Measurements from ENCODE around the gene MLLT3. TPM values are rescaled to one million over a fixed set of nuclear protein-coding genes. Genes with fewer than 3 reads are reported as not detected.

The MLLT3 gene
- total and polyA plus RNA-seq, 2 of the 13 experiments (the other 11 are each of a cell fraction or from before 2014, with no cell fraction given): 12.3 to 12.6 TPM

GRCh38 chr9:20414150-20414549 lies 208.1 kb downstream of the MLLT3 start (continued):
- TF ChIP-seq ZNF784 (CRISPR knock-in tag; IDR thresholded peaks at IDR 0.05; ENCODE audit: borderline replicate concordance): no peak
- no peak for TF ChIP-seq RARG (CRISPR knock-in tag; IDR thresholded peaks at IDR 0.05; ENCODE audit: low read depth)
- TF ChIP-seq, protein P1, sequence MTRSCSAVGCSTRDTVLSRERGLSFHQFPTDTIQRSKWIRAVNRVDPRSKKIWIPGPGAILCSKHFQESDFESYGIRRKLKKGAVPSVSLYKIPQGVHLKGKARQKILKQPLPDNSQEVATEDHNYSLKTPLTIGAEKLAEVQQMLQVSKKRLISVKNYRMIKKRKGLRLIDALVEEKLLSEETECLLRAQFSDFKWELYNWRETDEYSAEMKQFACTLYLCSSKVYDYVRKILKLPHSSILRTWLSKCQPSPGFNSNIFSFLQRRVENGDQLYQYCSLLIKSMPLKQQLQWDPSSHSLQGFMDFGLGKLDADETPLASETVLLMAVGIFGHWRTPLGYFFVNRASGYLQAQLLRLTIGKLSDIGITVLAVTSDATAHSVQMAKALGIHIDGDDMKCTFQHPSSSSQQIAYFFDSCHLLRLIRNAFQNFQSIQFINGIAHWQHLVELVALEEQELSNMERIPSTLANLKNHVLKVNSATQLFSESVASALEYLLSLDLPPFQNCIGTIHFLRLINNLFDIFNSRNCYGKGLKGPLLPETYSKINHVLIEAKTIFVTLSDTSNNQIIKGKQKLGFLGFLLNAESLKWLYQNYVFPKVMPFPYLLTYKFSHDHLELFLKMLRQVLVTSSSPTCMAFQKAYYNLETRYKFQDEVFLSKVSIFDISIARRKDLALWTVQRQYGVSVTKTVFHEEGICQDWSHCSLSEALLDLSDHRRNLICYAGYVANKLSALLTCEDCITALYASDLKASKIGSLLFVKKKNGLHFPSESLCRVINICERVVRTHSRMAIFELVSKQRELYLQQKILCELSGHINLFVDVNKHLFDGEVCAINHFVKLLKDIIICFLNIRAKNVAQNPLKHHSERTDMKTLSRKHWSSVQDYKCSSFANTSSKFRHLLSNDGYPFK (CRISPR knock-in tag; IDR thresholded peaks at IDR 0.05; ENCODE audit: borderline replicate concordance): no peak
- TF ChIP-seq ZNF776 (CRISPR knock-in tag; IDR thresholded peaks at IDR 0.05): no peak
- TF ChIP-seq HDAC2 (CRISPR knock-in tag; IDR thresholded peaks at IDR 0.05): no peak
- TF ChIP-seq ATF7-NPFF (CRISPR knock-in tag; IDR thresholded peaks at IDR 0.05; ENCODE audit: low read depth): no peak
- TF ChIP-seq HNRNPUL1 (IDR thresholded peaks at IDR 0.05; ENCODE audit: low read depth, low read length): no peak
- no peak for TF ChIP-seq HOMEZ (CRISPR knock-in tag; IDR thresholded peaks at IDR 0.05; ENCODE audit: low read depth)
- no peak for TF ChIP-seq PCBP1 (IDR thresholded peaks at IDR 0.05; ENCODE audit: borderline replicate concordance, low read depth, low read length)
- TF ChIP-seq MEIS2 (CRISPR knock-in tag; IDR thresholded peaks at IDR 0.05): no peak
- TF ChIP-seq SYNCRIP (IDR thresholded peaks at IDR 0.05; ENCODE audit: insufficient read depth, low read depth, low read length): no peak

All from HepG2 (cell line).